Measurements from ENCODE around the gene GATAD2A. TPM values are rescaled to one million over a fixed set of nuclear protein-coding genes. Genes with fewer than 3 reads are reported as not detected.

Gene GATAD2A
- total RNA-seq, 1 experiment from 2014 or later: 99.6 TPM

DNA sequence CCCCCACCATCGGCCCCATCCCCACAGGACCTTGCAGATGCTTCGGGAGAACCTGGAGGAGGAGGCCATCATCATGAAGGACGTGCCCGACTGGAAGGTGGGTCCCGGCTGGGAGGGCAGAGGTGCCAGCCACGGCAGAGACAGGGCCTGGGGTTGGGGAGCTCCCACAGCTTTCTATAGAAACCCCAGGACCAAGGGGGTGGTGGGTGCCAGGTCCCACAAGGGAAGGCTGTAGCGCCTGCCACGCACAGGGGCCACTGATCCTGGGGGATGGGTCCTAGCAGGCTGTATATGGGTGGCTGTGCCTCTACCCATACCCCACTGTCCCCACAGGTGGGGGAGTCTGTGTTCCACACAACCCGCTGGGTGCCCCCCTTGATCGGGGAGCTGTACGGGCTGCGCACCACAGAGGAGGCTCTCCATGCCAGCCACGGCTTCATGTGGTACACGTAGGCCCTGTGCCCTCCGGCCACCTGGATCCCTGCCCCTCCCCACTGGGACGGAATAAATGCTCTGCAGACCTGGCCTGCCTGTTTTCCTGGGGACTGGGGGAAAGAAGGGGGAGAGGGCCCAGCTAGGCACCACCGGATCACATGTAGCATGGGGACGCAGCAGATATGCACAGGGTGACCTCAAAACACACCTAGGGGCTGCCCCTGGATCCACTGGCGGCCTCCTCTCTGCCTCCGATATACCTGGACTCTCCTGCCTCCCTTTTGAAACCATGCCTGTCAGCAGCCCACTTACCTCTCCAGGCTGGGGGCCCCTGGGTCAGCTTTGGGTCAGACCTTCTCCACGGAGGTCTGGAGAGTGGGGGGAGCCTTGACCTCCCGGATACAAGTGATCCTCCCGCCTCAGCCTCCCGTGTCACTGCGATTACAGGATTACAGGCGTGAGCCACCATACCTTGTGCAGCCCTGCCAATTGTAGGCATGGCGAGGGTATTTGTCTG, 122.5 kb downstream of the GATAD2A start:
- ATAC-seq (no peak), DNase-seq (ENCODE audit: low read depth, low spot score) (no peak)
- BruUV-seq (replicated peaks): no TSS peak
- ChIA-PET CTCF (interaction anchor here (0.6 kb wide), 1 partner anchor 544 kb away, joined by 16 read pairs; no protein-coding TSS in a partner anchor), POLR2A (no interaction called here)
- H3K4me3 ChIP-seq (ENCODE audit: low read depth in 2 of 2, low read length in 2 of 2): no peak overlapping the region
- H3K27ac ChIP-seq (ENCODE audit: low read length): no peak overlapping the region
- in situ Hi-C loops (cut with HindIII; ENCODE audit: low pct_unique_long_range_greater_than_20kb, low sequenced_read_pairs): no loop called here
- H3K9me3 ChIP-seq (ENCODE audit: control insufficient read depth, insufficient read depth, low read depth, low read length): no peaks in the 10 kb centered on the region
- intact Hi-C loops (cut with micrococcal nuclease; ENCODE audit: unreplicated experiment): no loop called here
- TF ChIP-seq TCF7L2 (IDR thresholded peaks at IDR 0.05; ENCODE audit: low read depth, low read length): no peak
- no peak for TF ChIP-seq POLR2AphosphoS5 (IDR thresholded peaks at IDR 0.05; ENCODE audit: low read depth, low read length)
- H3K4me1 ChIP-seq (ENCODE audit: control insufficient read depth, insufficient read depth, low read length): no peaks in the 10 kb centered on the region; the same call in 1 of the 2 replicates
- no peaks in the 10 kb centered on the region for H3K27me3 ChIP-seq (ENCODE audit: control insufficient read depth, insufficient read depth, low read length)
- H3K36me3 ChIP-seq (ENCODE audit: control insufficient read depth, insufficient read depth, low read length): no peaks in the 10 kb centered on the region

DNA sequence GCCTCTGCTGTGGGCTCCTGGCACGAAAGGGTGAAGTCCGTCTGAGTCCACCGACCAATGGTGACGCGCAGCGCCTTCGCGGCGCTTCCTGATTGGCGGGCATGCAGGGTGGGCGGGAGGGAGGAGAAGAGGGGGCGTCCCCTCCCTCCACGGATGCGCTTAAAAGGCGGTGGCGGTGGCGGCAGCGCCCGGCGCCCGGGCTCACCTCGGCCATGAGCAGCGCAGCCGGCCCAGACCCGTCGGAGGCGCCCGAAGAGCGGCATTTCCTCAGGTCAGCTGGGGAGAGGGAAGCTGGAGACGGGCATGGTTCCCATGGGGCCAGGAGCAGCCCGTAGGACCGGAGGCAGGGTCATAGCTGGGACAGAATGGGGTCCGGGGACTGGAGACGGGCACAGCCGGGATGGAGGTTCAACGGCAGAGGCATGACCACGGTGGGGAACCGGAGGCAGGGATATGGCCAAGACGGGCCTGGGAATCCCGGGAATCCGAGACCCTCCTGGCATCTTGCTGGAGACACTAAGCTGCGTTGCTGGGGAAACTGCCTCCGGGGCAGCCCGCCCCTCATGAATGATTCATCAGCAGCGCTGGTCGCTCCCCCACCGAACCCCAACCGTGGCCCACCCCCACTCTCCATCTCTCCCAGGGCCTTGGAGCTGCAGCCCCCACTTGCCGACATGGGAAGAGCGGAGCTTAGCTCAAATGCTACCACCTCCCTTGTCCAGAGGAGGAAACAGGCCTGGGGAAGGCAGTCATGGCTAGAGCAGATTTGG, 123.4 kb downstream of the GATAD2A start, which contains the start of gene YJEFN3:
YJEFN3 (plus strand) TSS at position 191 of the 770 bp plus-strand sequence; CDS start at position 213, 22 bp downstream.
- POLR2A ChIA-PET: no interaction called here
- no TSS peak for BruUV-seq (replicated peaks)
- Histone ChIP-seq H3K27ac (ENCODE audit: low read length) (no peak within 1 kb of the TSS), H3K4me3 (ENCODE audit: low read depth in 2 of 2, low read length in 2 of 2) (no peak within 1 kb of the TSS), H3K36me3 (ENCODE audit: control insufficient read depth, insufficient read depth, low read length) (no peaks in the 10 kb centered on the region), H3K9me3 (ENCODE audit: control insufficient read depth, insufficient read depth, low read depth, low read length) (no peaks in the 10 kb centered on the region), H3K4me1 (ENCODE audit: control insufficient read depth, insufficient read depth, low read length) (no peaks in the 10 kb centered on the region; the same call in 1 of the 2 replicates), H3K27me3 (ENCODE audit: control insufficient read depth, insufficient read depth, low read length) (no peaks in the 10 kb centered on the region)
- TF ChIP-seq POLR2AphosphoS5 (IDR thresholded peaks at IDR 0.05; ENCODE audit: low read depth, low read length) (no peak), SIN3A (IDR thresholded peaks at IDR 0.05; ENCODE audit: borderline replicate concordance, insufficient read depth, low read depth, low read length) (no peak), TCF7L2 (IDR thresholded peaks at IDR 0.05; ENCODE audit: low read depth, low read length) (no peak), REST (IDR thresholded peaks at IDR 0.05; ENCODE audit: insufficient read depth in 1 of 2, low read depth in 2 of 2, low read length in 1 of 2) (no peak)
- TF ChIP-seq, protein P1, sequence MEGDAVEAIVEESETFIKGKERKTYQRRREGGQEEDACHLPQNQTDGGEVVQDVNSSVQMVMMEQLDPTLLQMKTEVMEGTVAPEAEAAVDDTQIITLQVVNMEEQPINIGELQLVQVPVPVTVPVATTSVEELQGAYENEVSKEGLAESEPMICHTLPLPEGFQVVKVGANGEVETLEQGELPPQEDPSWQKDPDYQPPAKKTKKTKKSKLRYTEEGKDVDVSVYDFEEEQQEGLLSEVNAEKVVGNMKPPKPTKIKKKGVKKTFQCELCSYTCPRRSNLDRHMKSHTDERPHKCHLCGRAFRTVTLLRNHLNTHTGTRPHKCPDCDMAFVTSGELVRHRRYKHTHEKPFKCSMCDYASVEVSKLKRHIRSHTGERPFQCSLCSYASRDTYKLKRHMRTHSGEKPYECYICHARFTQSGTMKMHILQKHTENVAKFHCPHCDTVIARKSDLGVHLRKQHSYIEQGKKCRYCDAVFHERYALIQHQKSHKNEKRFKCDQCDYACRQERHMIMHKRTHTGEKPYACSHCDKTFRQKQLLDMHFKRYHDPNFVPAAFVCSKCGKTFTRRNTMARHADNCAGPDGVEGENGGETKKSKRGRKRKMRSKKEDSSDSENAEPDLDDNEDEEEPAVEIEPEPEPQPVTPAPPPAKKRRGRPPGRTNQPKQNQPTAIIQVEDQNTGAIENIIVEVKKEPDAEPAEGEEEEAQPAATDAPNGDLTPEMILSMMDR (IDR thresholded peaks at IDR 0.05): no peak
- no peak for DNase-seq (ENCODE audit: low read depth, low spot score)
- ATAC-seq: no peak
- in situ Hi-C loops (cut with HindIII; ENCODE audit: low pct_unique_long_range_greater_than_20kb, low sequenced_read_pairs): no loop called here
- CTCF ChIA-PET: no interaction called here
- intact Hi-C loops (cut with micrococcal nuclease; ENCODE audit: unreplicated experiment): no loop called here

All from Panc1 (cell line).